K562 (cell line): Measurements from ENCODE around the gene SHE. TPM values are rescaled to one million over a fixed set of nuclear protein-coding genes. Genes with fewer than 3 reads are reported as not detected.

ENCODE experiments used
- ATAC-seq: fragments of 200-7000 bp; cut with Tn5 transposase; 3 replicates; pipeline ENCODE4 v1.9.1; 2020; ENCODE audit warnings: moderate library complexity
- BruUV-seq: library from RNA; stranded (reverse); fragments of 400-500 nt; replicated peaks from 2 replicates; lab custom pipeline; 2021; lab: Mats Ljungman, UMichigan
- CTCF ChIA-PET: fragments of 300-600 bp; formaldehyde crosslinking; extraction: SDS; loops from one replicate; lab custom pipeline; 2021; ENCODE audit warnings: low intra/inter-chr PET ratio; lab: Yijun Ruan, JAX
- POLR2A ChIA-PET: fragments of 300-600, 350-650 bp; sonication (Branson Sonifier 250); formaldehyde crosslinking; extraction: SDS; loops from one replicate; lab custom pipeline; 2021; ENCODE audit warnings: antibody characterized with exemption, inconsistent platforms; lab: Yijun Ruan, JAX
- DNase-seq, 4 experiments: peaks; one replicate each; pipeline versions ENCODE4 v3.0.0 to v3.0.0-alpha.2; 2011 to 2018; ENCODE audit warnings: low spot score in 3 of 4, mixed read lengths in 3 of 4; ENCODE audit errors: extremely low read depth in 1 of 4
- FAIRE-seq: peaks from 2 replicates; lab custom pipeline; 2011; peaks lifted over from hg19 to GRCh38; lab: Jason Lieb, UNC
- H2AFZ ChIP-seq: 2 replicates; pipeline ENCODE4 v1.6.0; 2011; ENCODE audit warnings: low read depth, low read length, control low read depth, inconsistent platforms
- H3K27ac ChIP-seq: fragments of 200-600 bp; 3 replicates; pipeline ENCODE4 v1.8.0; 2011; ENCODE audit warnings: low read depth, mild to moderate bottlenecking, control low read depth, inconsistent platforms, low read length, moderate library complexity, mixed read lengths; ENCODE audit errors: extremely low read depth
- H3K27me3 ChIP-seq, 2 experiments: fragments of 300-600 bp in 1 of 2; 2 replicates in 1 of 2; 3 replicates in 1 of 2; pipeline versions ENCODE4 v1.6.0 to v1.8.0; 2011; ENCODE audit warnings: inconsistent platforms in 2 of 2, low read length in 2 of 2, mild to moderate bottlenecking in 1 of 2, mixed read lengths in 1 of 2, moderate library complexity in 1 of 2; ENCODE audit not compliant: control insufficient read depth in 2 of 2, insufficient read depth in 2 of 2
- H3K36me3 ChIP-seq: fragments of 300-600 bp; 3 replicates; pipeline ENCODE4 v1.8.0; 2011; ENCODE audit warnings: mild to moderate bottlenecking, low read length, inconsistent platforms; ENCODE audit not compliant: control insufficient read depth, insufficient read depth
- H3K4me1 ChIP-seq, 2 experiments: fragments of 200-600 bp in 1 of 2; replicated peaks in 1 of 2; 2 replicates in 1 of 2; 3 replicates in 1 of 2; pipeline versions ENCODE4 v1.5.1 to v1.8.0; 2011; ENCODE audit warnings: inconsistent platforms in 2 of 2, low read length in 2 of 2, mild to moderate bottlenecking in 1 of 2, mixed read lengths in 1 of 2, moderate library complexity in 1 of 2; ENCODE audit not compliant: control insufficient read depth in 2 of 2, insufficient read depth in 2 of 2
- H3K4me2 ChIP-seq: 2 replicates; pipeline ENCODE4 v1.6.1; 2011; ENCODE audit warnings: low read length, control low read depth, inconsistent platforms, mixed read lengths; ENCODE audit not compliant: insufficient read depth
- H3K4me3 ChIP-seq: fragments of 200-600 bp; sonication (generic), shearing (Covaris generic); 2 replicates; pipeline ENCODE4 v1.5.1; 2016; ENCODE audit warnings: control low read depth, inconsistent platforms
- H3K79me2 ChIP-seq: fragments of 200-600 bp; 3 replicates; pipeline ENCODE4 v1.8.0; 2011; ENCODE audit warnings: low read length, inconsistent platforms; ENCODE audit not compliant: control insufficient read depth, insufficient read depth
- H3K9ac ChIP-seq, 2 experiments: 2 replicates each; pipeline versions ENCODE4 v1.6.0 to v1.6.1; 2011; ENCODE audit warnings: low read depth in 2 of 2, low read length in 2 of 2, control low read depth in 1 of 2, inconsistent platforms in 1 of 2, mild to moderate bottlenecking in 1 of 2, mixed read lengths in 1 of 2; ENCODE audit not compliant: insufficient read depth in 1 of 2
- H3K9me1 ChIP-seq: one replicate; pipeline ENCODE4 v1.6.0; 2011; ENCODE audit warnings: inconsistent platforms, mild to moderate bottlenecking, low read length, moderate library complexity; ENCODE audit not compliant: control insufficient read depth, insufficient read depth
- H3K9me3 ChIP-seq: replicated peaks from 2 replicates; pipeline ENCODE4 v1.5.1; 2011; ENCODE audit warnings: low read depth, low read length, inconsistent platforms; ENCODE audit not compliant: control insufficient read depth, insufficient read depth
- H4K20me1 ChIP-seq: replicated peaks from 2 replicates; pipeline ENCODE4 v1.6.1; 2011; ENCODE audit warnings: low read length, inconsistent platforms, mixed read lengths; ENCODE audit not compliant: control insufficient read depth, insufficient read depth
- FOXJ2 ChIP-seq: fragments of 200-800 bp; sonication (Bioruptor generic); IDR thresholded peaks from 2 replicates; pipeline ENCODE4 v1.6.1; 2016; ENCODE audit warnings: missing genetic modification characterization, missing compliant biosample characterization
- KDM4B ChIP-seq, 2 experiments: fragments of 450-650 bp in 1 of 2; sonication (generic) in 1 of 2; IDR thresholded peaks; 2 replicates each; pipeline ENCODE4 v1.6.1; 2016 to 2017; ENCODE audit warnings: borderline replicate concordance in 2 of 2, antibody characterized with exemption in 1 of 2, low read depth in 1 of 2, mild to moderate bottlenecking in 1 of 2
- MLX ChIP-seq, 2 experiments: fragments of 450-650 bp in 1 of 2; sonication (generic) in 1 of 2; formaldehyde crosslinking; conservative IDR thresholded peaks; 2 replicates each; pipeline versions ENCODE4 v1.4.0 to v1.8.1; 2020 to 2022; ENCODE audit warnings: mild to moderate bottlenecking in 1 of 2, missing genetic modification reagents in 1 of 2
- MTF1 ChIP-seq: fragments of 250-450 bp; sonication (Bioruptor Pico); IDR thresholded peaks from 2 replicates; pipeline ENCODE4 v1.9.0; 2021; ENCODE audit warnings: moderate library complexity, mild to moderate bottlenecking, inconsistent platforms, borderline replicate concordance
- PCBP1 ChIP-seq: fragments of 200-400 bp; formaldehyde crosslinking; IDR thresholded peaks from 2 replicates; pipeline ENCODE4 v1.6.1; 2018; ENCODE audit warnings: mild to moderate bottlenecking, low read depth, low read length; ENCODE audit not compliant: poor library complexity, severe bottlenecking
- ZNF316 ChIP-seq: fragments of 450-650 bp; IDR thresholded peaks from 2 replicates; pipeline ENCODE4 v1.6.1; 2016
- WGBS: fragments of 100-300 bp; shearing (Covaris generic); methylation state at CpG from one replicate; pipeline ENCODE4 v1.1.6; 2016; ENCODE audit warnings: low coverage, mixed read lengths; ENCODE audit not compliant: insufficient coverage; ENCODE audit errors: missing lambda C conversion rate; 5-methylcytosine and 5-hydroxymethylcytosine counted together
- in situ Hi-C: fragments of 300-500 bp; cut with MboI; formaldehyde crosslinking; loops from 4 replicates; pipeline ENCODE4 v1.15.0; 2018; ENCODE audit warnings: inconsistent platforms, mixed read lengths
- intact Hi-C: fragments of 100-400 bp; cut with micrococcal nuclease; formaldehyde crosslinking; loops from 2 replicates; pipeline ENCODE4 v1.14.2; 2022
- polyA plus RNA-seq, 8 experiments: library from polyadenylated mRNA; depleted of rRNA in 4 of 8; stranded (reverse) in 5 of 8; unstranded in 3 of 8; fragments of >200 nt; fragmentation: Nextera tagmentation in 2 of 8; fragmentation: Illumina TruSeq in 1 of 8; extraction: Ambion mirVana in 2 of 8; extraction: Trizol in 1 of 8; gene quantifications; 2 replicates each; pipeline versions ENCODE4 v1.2.1 to v1.2.3, GENCODE V29; 2011 to 2014; ENCODE audit warnings: inconsistent platforms in 1 of 8, missing spikeins in 1 of 8
- total RNA-seq, 7 experiments: library from RNA; depleted of rRNA in 6 of 7; stranded (reverse); fragments of >200 nt in 6 of 7; fragmentation: Illumina TruSeq in 2 of 7; extraction: Trizol in 2 of 7; gene quantifications; 2 replicates each; pipeline versions ENCODE4 v1.2.1 to v1.2.3, GENCODE V29; 2011 to 2021; ENCODE audit warnings: low replicate concordance in 1 of 7
- TF ChIP-seq, protein P1 (sequence below), 2 experiments: fragments of 200-800 bp in 1 of 2; sonication (Bioruptor generic) in 1 of 2; sonication (generic) in 1 of 2; formaldehyde crosslinking in 1 of 2; IDR thresholded peaks in 1 of 2; conservative IDR thresholded peaks in 1 of 2; 2 replicates each; pipeline versions ENCODE4 v1.5.0 to v1.6.1; 2016 to 2020; ENCODE audit warnings: missing compliant biosample characterization in 1 of 2, missing genetic modification characterization in 1 of 2, missing genetic modification reagents in 1 of 2
- TF ChIP-seq, protein P2 (sequence below), 2 experiments: fragments of 450-650 bp in 1 of 2; sonication (generic) in 1 of 2; formaldehyde crosslinking in 1 of 2; IDR thresholded peaks; 2 replicates each; pipeline versions ENCODE4 v1.7.1 to v1.9.0; 2016 to 2022; ENCODE audit warnings: inconsistent platforms in 1 of 2, mild to moderate bottlenecking in 1 of 2, missing genetic modification reagents in 1 of 2

Gene SHE
- total and polyA plus RNA-seq, 9 of the 15 experiments (the other 6 are each of a cell fraction or from before 2014, with no cell fraction given): 0.01 to 0.05 TPM; not detected in 7

- Histone ChIP-seq H3K36me3 (no peaks in the 10 kb centered on the region), H3K27me3 (peaks cover 21 to 49% of the 10 kb centered on the region in 2 experiments), H3K4me2 (no peak overlapping the region), H3K9ac (no peak overlapping the region), H3K79me2 (no peaks in the 10 kb centered on the region), H2AFZ (no peak overlapping the region), H3K9me1 (no peaks in the 10 kb centered on the region), H3K9me3 (no peaks in the 10 kb centered on the region), H3K4me1 (peaks cover 0 to 4% of the 10 kb centered on the region in 2 experiments; a peak in 1 of 5 replicates), H3K27ac (no peak overlapping the region), H3K4me3 (no peak overlapping the region), H4K20me1 (no peaks in the 10 kb centered on the region)
- FAIRE-seq: no peak
- no peak for ATAC-seq
- no peak for DNase-seq
- intact Hi-C loops: no loop called here
- in situ Hi-C loops: loop anchor here (5.0 kb wide), 1 partner anchor 33 kb away; no protein-coding TSS in a partner anchor
- ChIA-PET CTCF (no interaction called here), POLR2A (interaction anchor here (0.8 to 2.3 kb wide), 3 partner anchors 11 to 66 kb away, joined by 3 to 12 read pairs (median 3); no protein-coding TSS in a partner anchor)
- no TSS peak for BruUV-seq
- WGBS: 4% methylated on average over 3 of the region's 3 CpGs
- TF ChIP-seq PCBP1 (no peak), ZNF316 (no peak), KDM4B (IDR thresholded peaks at IDR 0.05; ENCODE audit: borderline replicate concordance in 2 of 2, low read depth in 1 of 2) (no peak), MLX (CRISPR knock-in tag; conservative IDR thresholded peaks at IDR 0.05) (no peak), MTF1 (no peak), FOXJ2 (tag) (0 out of 2 replicates have a peak, but pooled peaks have one; percentile 40)
- TF ChIP-seq, protein P1, sequence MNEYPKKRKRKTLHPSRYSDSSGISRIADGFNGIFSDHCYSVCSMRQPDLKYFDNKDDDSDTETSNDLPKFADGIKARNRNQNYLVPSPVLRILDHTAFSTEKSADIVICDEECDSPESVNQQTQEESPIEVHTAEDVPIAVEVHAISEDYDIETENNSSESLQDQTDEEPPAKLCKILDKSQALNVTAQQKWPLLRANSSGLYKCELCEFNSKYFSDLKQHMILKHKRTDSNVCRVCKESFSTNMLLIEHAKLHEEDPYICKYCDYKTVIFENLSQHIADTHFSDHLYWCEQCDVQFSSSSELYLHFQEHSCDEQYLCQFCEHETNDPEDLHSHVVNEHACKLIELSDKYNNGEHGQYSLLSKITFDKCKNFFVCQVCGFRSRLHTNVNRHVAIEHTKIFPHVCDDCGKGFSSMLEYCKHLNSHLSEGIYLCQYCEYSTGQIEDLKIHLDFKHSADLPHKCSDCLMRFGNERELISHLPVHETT (CRISPR knock-in tag; conservative IDR thresholded peaks at IDR 0.05 in 1 of 2, IDR thresholded peaks at IDR 0.05 in 1 of 2): peak in 1 of 2 experiments; percentile 51; a peak in 1 of 4 replicates
- TF ChIP-seq, protein P2, sequence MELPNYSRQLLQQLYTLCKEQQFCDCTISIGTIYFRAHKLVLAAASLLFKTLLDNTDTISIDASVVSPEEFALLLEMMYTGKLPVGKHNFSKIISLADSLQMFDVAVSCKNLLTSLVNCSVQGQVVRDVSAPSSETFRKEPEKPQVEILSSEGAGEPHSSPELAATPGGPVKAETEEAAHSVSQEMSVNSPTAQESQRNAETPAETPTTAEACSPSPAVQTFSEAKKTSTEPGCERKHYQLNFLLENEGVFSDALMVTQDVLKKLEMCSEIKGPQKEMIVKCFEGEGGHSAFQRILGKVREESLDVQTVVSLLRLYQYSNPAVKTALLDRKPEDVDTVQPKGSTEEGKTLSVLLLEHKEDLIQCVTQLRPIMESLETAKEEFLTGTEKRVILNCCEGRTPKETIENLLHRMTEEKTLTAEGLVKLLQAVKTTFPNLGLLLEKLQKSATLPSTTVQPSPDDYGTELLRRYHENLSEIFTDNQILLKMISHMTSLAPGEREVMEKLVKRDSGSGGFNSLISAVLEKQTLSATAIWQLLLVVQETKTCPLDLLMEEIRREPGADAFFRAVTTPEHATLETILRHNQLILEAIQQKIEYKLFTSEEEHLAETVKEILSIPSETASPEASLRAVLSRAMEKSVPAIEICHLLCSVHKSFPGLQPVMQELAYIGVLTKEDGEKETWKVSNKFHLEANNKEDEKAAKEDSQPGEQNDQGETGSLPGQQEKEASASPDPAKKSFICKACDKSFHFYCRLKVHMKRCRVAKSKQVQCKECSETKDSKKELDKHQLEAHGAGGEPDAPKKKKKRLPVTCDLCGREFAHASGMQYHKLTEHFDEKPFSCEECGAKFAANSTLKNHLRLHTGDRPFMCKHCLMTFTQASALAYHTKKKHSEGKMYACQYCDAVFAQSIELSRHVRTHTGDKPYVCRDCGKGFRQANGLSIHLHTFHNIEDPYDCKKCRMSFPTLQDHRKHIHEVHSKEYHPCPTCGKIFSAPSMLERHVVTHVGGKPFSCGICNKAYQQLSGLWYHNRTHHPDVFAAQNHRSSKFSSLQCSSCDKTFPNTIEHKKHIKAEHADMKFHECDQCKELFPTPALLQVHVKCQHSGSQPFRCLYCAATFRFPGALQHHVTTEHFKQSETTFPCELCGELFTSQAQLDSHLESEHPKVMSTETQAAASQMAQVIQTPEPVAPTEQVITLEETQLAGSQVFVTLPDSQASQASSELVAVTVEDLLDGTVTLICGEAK (IDR thresholded peaks at IDR 0.05): no peak
- TF ChIP-seq, protein P2 (CRISPR knock-in tag; IDR thresholded peaks at IDR 0.05): no peak
These were observed 18.1 kb upstream of the SHE start for GRCh38 chr1:154520333-154520732.
